Stimulated activated CD4-positive, alpha-beta T cell treated with anti-CD3 and anti-CD28 coated beads, TNF-alpha, amount 100 ng/mL, for 24 hours (primary cell): ENCODE data around the gene TRMT5.

Experiments
- DNase-seq, 3 experiments: peaks; one replicate each; pipeline ENCODE4 v3.0.0-alpha.2; 2020; ENCODE audit warnings: low read depth in 3 of 3

The TRMT5 gene, protein sequence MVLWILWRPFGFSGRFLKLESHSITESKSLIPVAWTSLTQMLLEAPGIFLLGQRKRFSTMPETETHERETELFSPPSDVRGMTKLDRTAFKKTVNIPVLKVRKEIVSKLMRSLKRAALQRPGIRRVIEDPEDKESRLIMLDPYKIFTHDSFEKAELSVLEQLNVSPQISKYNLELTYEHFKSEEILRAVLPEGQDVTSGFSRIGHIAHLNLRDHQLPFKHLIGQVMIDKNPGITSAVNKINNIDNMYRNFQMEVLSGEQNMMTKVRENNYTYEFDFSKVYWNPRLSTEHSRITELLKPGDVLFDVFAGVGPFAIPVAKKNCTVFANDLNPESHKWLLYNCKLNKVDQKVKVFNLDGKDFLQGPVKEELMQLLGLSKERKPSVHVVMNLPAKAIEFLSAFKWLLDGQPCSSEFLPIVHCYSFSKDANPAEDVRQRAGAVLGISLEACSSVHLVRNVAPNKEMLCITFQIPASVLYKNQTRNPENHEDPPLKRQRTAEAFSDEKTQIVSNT

GRCh38 chr14:60980811-60981632 is at the start of gene TRMT5, which contains the start of gene SLC38A6:
Gene TRMT5, minus strand, starts transcription at chr14:60981079. Its CDS starts 106 bp downstream, at chr14:60980973.
Gene SLC38A6, plus strand, starts transcription at chr14:60981245. Its CDS starts 33 bp downstream, at chr14:60981278.
- DNase-seq = peak; percentile 84 to 90 (median 90)

DNA sequence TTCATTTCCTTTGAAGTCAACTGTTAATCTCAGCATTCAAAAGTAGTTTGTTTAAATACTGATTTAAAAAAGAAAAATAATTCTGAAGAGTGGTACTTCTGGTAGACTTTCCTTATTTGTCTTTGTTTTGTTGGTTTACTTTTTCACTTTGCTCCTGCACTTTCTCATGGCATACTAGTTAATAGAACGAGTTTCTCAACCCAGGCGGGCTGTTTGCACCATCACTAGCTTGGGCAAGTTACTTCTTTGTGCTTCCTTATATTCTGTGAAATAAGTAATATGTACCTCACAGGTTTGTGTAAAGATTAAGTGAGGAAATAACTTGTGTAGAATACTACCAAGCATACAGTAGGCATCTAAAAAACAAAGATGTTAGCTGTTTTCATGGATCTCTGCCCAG is 45.6 kb upstream of the TRMT5 start:
- DNase-seq = no peak

DNA sequence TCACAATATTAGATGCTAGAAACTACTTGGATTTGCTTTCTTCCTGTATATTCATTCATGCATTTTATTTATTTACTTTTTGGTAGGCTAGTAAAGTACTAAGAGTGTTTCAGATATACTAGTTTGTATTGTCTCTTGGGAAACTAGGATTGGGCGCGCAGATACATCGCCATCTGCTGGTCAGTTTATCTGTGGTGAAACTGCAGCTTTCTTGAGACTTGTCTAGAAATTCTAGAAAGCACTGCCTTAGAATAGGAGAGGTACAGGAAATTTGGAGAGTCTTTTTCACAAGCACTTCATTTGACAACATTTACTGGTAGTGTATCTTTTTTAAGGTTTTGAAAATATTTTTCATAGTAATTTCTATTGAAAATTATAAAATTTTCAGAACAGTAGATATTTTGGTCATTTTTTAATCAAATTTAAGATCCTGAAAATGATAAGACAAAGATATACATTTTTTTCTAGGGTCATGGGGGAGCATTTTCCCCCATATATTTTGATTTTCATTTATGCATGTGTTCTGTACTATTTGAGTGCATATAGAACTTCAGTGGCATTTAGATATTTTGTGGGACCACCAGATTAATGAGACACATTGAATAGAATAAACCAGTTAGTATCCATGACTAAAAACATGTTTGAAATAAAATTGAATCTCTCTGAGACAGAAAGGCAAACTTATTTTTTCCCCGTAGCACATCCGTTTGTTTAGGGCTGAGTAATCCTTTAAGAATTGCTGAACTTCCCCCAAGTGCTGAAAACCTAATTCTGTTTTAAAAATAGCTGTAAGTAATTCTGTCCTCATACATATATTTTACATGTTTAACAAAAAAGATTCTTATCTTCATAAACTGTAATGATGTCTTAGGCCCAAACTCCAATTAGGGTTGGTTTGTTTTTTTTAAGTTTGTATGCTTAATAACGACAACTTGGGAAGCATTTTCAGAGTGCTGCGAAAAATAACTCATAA is 44.7 kb upstream of the TRMT5 start:
- peak; percentile 13 to 31 (median 30) for DNase-seq

- no peak for DNase-seq
These were observed 38.7 kb upstream of the TRMT5 start for GRCh38 chr14:61019537-61019936.

- no peak for DNase-seq
These were observed 22.7 kb upstream of the TRMT5 start for GRCh38 chr14:61003571-61003970.

DNA sequence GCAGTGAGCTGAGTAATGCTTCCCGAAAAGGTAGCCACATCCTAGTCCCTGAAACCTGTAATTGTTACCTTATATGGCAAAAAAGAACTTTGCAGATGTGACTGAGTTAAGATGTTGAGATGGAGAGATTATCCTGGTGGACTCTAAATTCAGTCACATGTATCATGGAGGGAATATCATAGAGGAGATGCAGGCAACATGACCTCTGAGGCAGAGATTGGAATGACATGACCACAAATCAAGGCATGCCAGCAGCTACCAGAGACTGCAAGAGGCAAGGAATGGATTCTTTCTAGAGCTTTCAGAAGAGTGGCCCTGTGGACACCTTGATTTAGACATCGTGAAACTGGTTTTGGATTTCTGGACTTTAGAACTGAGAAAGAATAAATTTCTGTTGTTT is 18.7 kb upstream of the TRMT5 start:
- DNase-seq = no peak

GRCh38 chr14:60998617-60999016 is 17.7 kb upstream of the TRMT5 start:
- DNase-seq = no peak

DNA sequence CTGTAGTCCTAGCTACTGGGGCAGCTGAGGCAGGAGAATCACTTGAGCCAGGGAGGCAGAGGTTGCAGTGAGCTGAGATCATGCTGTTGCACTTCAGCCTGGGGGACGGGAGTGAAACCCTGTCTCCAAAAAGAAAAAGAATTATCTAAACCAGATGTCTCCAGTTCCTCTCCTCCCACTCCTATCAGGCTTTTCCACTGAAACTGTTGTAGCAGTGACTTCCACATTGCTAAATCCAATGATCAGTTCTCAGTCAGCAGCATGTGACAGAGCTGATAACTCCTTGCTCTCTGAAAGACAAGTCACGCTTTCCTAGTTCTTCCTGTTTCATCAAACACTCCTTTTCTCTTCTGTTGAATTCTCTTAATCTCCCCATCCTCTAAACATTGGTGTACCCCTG is 8.7 kb upstream of the TRMT5 start:
- no peak for DNase-seq

GRCh38 chr14:60986500-60986899 is 5.6 kb upstream of the TRMT5 start:
- DNase-seq = no peak

- no peak for DNase-seq
These were observed 3.3 kb upstream of the TRMT5 start for GRCh38 chr14:60984196-60984595.

- DNase-seq = no peak
These were observed 965 bp upstream of the TRMT5 start for GRCh38 chr14:60981633-60982455.

- no peak for DNase-seq
These were observed 3.0 kb downstream of the TRMT5 start for GRCh38 chr14:60977847-60978246.

DNA sequence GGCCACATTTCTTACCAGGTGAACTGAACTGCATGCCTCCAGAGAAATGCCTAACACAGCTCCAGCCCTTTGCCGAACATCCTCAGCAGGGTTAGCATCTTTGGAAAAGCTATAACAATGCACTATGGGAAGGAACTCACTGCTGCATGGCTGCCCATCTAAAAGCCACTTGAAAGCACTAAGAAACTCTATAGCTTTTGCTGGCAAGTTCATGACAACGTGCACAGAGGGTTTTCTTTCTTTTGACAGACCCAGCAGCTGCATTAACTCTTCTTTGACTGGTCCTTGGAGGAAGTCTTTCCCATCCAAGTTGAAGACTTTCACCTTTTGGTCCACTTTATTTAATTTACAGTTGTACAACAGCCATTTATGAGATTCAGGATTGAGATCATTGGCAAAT is 5.3 kb downstream of the TRMT5 start:
- DNase-seq = no peak

- no peak for DNase-seq
These were observed 6.7 kb downstream of the TRMT5 start for GRCh38 chr14:60974090-60974651.

- no peak for DNase-seq
These were observed 7.8 kb downstream of the TRMT5 start for GRCh38 chr14:60973070-60973469.

DNA sequence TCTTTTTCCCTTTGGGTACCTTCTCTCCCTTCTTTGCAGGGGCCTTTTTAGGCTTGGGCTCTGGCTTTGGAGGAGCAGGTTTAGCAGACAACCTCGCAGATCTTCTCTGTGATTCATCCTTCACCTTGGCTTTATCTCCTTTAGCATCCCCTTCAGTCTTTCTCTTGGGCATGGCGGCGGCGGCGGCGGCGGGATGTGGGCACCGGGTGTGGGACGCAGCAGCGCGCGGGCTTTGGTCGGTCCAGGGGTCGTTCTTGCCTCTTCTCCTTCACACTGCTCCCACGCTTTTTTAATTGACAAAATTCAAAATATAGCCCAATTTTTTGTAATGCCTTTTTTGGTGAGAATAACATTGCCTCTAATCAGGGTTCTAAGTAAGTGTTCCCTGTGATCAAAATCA is 8.6 kb downstream of the TRMT5 start:
- no peak for DNase-seq

DNA sequence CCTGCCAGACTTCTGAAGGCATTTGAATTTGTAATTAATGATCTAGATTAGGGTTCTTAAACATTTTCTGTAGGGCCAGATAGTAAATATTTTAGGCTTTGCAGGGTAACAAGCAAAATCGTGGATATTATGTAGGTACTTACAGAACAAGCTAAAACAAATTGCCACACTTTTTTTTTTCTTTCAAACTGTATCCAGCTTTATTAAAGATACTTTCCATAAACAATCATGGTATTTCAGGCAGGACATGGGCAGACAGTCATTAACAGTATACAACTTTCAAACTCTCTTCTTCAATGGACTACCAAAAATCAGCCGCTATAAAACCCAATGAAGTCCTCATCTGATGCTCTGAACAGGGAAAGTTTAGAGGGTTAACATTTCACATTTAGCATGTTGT is 9.6 kb downstream of the TRMT5 start:
- DNase-seq = no peak

DNA sequence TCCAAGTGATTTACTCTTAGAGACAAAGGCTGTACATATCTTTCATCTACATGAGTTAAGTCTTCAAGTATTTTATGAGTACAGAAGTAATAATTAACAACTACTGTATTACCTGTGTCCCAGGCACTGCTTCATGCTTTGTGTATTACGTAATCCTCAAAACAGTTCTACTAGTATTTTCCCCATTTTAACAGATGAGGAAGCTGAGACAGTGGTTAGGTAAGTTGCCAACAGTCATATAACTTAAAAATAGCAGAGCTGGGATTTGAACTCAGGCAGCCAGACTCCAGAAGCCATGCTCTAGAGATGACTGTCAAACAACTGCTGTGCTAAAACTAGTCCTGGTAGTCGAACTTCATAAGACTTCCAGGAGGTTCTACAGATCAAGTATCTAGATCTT is 10.7 kb downstream of the TRMT5 start:
- DNase-seq = no peak

- DNase-seq = no peak
These were observed 12.2 kb downstream of the TRMT5 start for GRCh38 chr14:60968671-60969070.

DNA sequence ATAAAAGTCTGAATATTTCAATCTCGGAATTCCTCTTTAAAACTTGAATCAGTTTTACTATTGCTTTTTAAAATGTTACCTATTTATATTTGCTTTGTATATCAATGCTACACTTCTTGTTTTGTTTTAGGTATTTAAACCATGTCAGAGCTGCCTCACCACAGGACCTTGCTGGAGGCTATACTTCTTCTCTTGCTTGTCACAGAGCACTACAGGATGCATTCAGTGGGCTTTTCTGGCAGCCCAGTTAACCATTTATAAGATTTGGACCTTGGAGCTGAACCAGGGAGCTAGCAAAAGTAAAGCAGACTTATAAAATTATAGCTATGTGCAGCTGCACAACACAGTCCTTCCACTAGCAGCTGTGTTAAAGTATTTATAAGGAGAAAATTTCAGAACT is 12.8 kb downstream of the TRMT5 start:
- no peak for DNase-seq
